M059J (cell line): ENCODE measurements around the gene LMAN1. TPM values are rescaled to one million over a fixed set of nuclear protein-coding genes. Genes with fewer than 3 reads are reported as not detected.
A peak's percentile ranks its signal among the peaks of the same experiment; 100 is the strongest.

Experiments used
- DNase-seq: peaks from one replicate; pipeline ENCODE4 v3.0.0-alpha.2; 2012; ENCODE audit warnings: low read depth
- total RNA-seq: library from RNA; depleted of rRNA; stranded (reverse); fragments of >200 nt; shearing (Covaris generic); gene quantifications from 2 replicates; pipeline ENCODE4 v1.2.3, GENCODE V29; 2014; rRNA removed

The LMAN1 gene
- total RNA-seq, 1 experiment from 2014 or later, result 276 TPM

DNA sequence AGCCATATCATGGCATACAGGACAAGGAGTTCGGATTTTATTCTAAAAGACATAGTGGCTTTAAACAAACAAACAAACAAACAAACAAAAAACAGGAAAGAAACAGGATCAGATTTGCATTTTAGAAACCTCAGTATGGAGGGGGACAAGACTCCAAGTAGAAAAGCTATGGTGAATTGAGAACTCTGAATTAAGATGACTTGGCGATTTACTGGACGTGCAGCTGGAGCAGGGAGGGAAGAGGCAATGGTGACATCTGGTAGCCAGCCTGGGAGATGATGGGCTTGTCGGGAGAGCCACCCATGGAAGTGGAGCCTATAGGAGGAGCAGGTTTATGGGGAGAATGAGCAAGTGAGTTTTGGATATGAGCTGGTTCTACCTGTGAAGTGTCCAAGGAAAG, 53.8 kb downstream of the LMAN1 start:
- DNase-seq, result no peak

DNA sequence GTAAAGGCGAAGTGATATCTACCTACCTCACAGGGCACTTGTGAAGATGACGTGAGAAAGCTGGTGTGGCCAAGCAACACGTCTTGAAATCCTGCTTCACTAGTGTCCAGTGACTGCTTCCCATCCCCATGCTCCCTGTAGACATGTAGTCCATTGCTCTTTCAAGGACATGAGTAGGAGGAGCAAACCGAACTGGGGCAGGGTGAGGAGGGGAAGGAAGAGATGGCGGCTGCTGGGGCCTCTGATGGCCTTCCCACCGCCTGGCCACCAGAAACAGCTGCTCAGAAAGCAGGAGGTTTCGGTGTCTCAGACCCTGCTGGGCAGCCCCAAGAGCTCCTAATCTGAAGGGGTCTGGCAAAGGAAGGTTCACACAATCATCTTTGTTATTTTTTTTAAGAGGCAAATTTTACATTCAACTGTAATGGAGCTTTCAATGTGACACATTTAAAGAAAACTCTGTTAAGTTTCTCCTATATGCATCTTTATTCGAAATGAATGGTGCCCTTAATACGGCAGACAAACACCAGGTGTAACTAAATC, 55.3 kb downstream of the LMAN1 start:
- DNase-seq, result no peak

- no peak for DNase-seq
These were observed 56.1 kb downstream of the LMAN1 start for GRCh38 chr18:59303006-59303405.

- no peak for DNase-seq
These were observed 57.1 kb downstream of the LMAN1 start for GRCh38 chr18:59301929-59302328.

GRCh38 chr18:59300676-59301285, 58.3 kb downstream of the LMAN1 start:
- DNase-seq, result peak; percentile 62

- DNase-seq, result no peak
These were observed 60.2 kb downstream of the LMAN1 start for GRCh38 chr18:59298871-59299270.

DNA sequence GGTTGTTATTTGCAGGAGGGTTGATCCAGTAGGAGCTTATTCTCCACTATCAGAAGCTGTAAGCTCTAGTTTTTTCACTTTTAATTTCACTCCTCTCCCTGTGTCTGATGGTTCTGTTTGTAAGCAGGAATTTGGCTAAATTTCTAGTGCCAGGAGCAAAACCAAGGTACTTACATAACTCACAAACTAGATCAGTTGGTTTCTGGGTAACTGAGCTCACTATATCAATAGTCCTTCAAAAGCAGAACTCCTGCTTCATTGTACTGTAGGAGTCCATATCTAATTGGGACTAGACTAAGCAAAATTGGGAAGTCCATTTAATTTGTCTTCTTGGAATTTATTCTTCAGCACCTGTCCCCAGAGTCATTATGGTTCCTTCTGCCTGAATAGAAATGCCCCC, 65.7 kb downstream of the LMAN1 start:
- no peak for DNase-seq

GRCh38 chr18:59286341-59286740, 72.7 kb downstream of the LMAN1 start:
- no peak for DNase-seq

- DNase-seq, result no peak
These were observed 76.7 kb downstream of the LMAN1 start for GRCh38 chr18:59282341-59282740.

- no peak for DNase-seq
These were observed 79.3 kb downstream of the LMAN1 start for GRCh38 chr18:59279722-59280121.

DNA sequence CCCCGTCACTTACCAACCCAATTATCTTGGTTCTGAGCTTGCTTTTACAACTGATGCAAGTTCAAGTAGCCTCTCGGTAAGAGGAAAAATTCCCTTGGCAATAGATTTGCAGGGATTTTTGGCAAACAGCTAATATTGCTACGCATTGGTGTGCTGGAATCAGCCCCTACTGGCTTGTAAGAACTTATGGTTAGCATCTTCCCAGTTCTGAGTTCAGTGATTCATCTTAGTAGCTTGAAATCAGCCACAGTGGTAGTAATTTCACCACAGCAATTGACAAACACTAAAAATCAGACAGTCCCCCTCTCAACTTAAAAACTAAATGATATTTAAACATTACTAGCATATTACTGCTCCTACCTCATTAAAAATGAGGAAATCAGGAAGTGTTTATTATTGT, 79.9 kb downstream of the LMAN1 start:
- DNase-seq, result no peak

- no peak for DNase-seq
These were observed 80.3 kb downstream of the LMAN1 start for GRCh38 chr18:59278793-59279192.

Other genes with a start within 250 kb of the LMAN1 start
- gene SEC11C, start 219.4 kb downstream of the LMAN1 start, total RNA-seq, result 53.0 and 53.1 TPM in 2 replicates
- gene GRP, start 139.1 kb downstream of the LMAN1 start, total RNA-seq, result not detected in 2 replicates
- not detected in 2 replicates for gene RAX, start 85.8 kb downstream of the LMAN1 start, total RNA-seq
- not detected in 2 replicates for gene CPLX4, start 40.6 kb downstream of the LMAN1 start, total RNA-seq